ENCODE results near the gene DAB1.

Gene DAB1

GRCh38 chr1:57272150-57272549, 151.7 kb downstream of the DAB1 start:
- Histone ChIP-seq H3K27me3 (replicated peaks; ENCODE audit: control insufficient read depth, insufficient read depth, low read length) (no peaks in the 10 kb centered on the region), H3K4me3 (replicated peaks; ENCODE audit: low read depth, low read length) (no peak overlapping the region), H3K36me3 (ENCODE audit: control insufficient read depth, insufficient read depth, low read length) (no peaks in the 10 kb centered on the region)
- no peak for DNase-seq (ENCODE audit: extremely low read depth, insufficient read length)
- no peak for TF ChIP-seq CTCF (IDR thresholded peaks at IDR 0.05; ENCODE audit: insufficient read depth, low read length, poor library complexity, severe bottlenecking)

- no peak overlapping the region for H3K4me3 ChIP-seq (replicated peaks; ENCODE audit: low read depth, low read length)
- no peaks in the 10 kb centered on the region for H3K36me3 ChIP-seq (ENCODE audit: control insufficient read depth, insufficient read depth, low read length)
- DNase-seq (ENCODE audit: extremely low read depth, insufficient read length): no peak
- no peaks in the 10 kb centered on the region for H3K27me3 ChIP-seq (replicated peaks; ENCODE audit: control insufficient read depth, insufficient read depth, low read length)
- no peak for TF ChIP-seq CTCF (IDR thresholded peaks at IDR 0.05; ENCODE audit: insufficient read depth, low read length, poor library complexity, severe bottlenecking)
Measured at GRCh38 chr1:57270927-57271698, 152.7 kb downstream of the DAB1 start.

GRCh38 chr1:57269630-57270225, 154.1 kb downstream of the DAB1 start:
- Histone ChIP-seq H3K4me3 (replicated peaks; ENCODE audit: low read depth, low read length) (no peak overlapping the region), H3K36me3 (ENCODE audit: control insufficient read depth, insufficient read depth, low read length) (no peaks in the 10 kb centered on the region), H3K27me3 (replicated peaks; ENCODE audit: control insufficient read depth, insufficient read depth, low read length) (no peaks in the 10 kb centered on the region)
- TF ChIP-seq CTCF (IDR thresholded peaks at IDR 0.05; ENCODE audit: insufficient read depth, low read length, poor library complexity, severe bottlenecking): no peak
- DNase-seq (ENCODE audit: extremely low read depth, insufficient read length): no peak

DNA sequence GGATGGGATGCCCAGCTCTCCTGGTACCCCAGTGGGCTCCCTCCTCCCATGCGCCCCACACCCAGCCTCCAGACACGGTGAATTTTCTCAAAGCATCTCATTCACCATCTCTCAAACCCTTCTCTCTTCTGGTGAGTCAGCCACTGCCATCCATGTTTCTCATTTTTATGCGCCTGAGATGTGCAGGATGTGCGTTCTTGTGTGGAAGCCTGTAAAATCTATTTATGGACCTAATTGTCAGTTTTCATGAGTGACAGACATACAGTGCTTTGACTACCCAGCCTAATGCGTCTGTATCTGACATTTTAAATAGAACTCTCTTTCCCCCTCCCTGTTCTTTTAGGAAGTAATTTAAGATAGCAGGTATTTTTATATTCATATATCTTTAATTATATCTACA, 158.8 kb downstream of the DAB1 start:
- H3K36me3 ChIP-seq (ENCODE audit: control insufficient read depth, insufficient read depth, low read length): no peaks in the 10 kb centered on the region
- H3K4me3 ChIP-seq (replicated peaks; ENCODE audit: low read depth, low read length): no peak overlapping the region
- no peak for TF ChIP-seq CTCF (IDR thresholded peaks at IDR 0.05; ENCODE audit: insufficient read depth, low read length, poor library complexity, severe bottlenecking)
- H3K27me3 ChIP-seq (replicated peaks; ENCODE audit: control insufficient read depth, insufficient read depth, low read length): no peaks in the 10 kb centered on the region
- no peak for DNase-seq (ENCODE audit: extremely low read depth, insufficient read length)

- no peaks in the 10 kb centered on the region for H3K36me3 ChIP-seq (ENCODE audit: control insufficient read depth, insufficient read depth, low read length)
- no peak for DNase-seq (ENCODE audit: extremely low read depth, insufficient read length)
- no peak overlapping the region for H3K4me3 ChIP-seq (replicated peaks; ENCODE audit: low read depth, low read length)
- TF ChIP-seq CTCF (IDR thresholded peaks at IDR 0.05; ENCODE audit: insufficient read depth, low read length, poor library complexity, severe bottlenecking): no peak
- no peaks in the 10 kb centered on the region for H3K27me3 ChIP-seq (replicated peaks; ENCODE audit: control insufficient read depth, insufficient read depth, low read length)
Measured at GRCh38 chr1:57262472-57262871, 161.4 kb downstream of the DAB1 start.

Data from GM06990 (cell line).